ENCODE results near the gene LMX1A.

GRCh38 chr1:165281207-165281901 lies 75.2 kb downstream of the LMX1A start:
- no peak for TF ChIP-seq CTCF (IDR thresholded peaks at IDR 0.05)
- TF ChIP-seq POLR2A (IDR thresholded peaks at IDR 0.05): no peak

Measured in esophagus squamous epithelium (tissue), 4 donors.